Panc1 (cell line): ENCODE results near the gene PHF19. TPM values are rescaled to one million over a fixed set of nuclear protein-coding genes. Genes with fewer than 3 reads are reported as not detected.

Experiments used
- ATAC-seq: fragments of 200-7000 bp; cut with Tn5 transposase; 2 replicates; pipeline ENCODE4 v1.9.1; 2020; ENCODE audit warnings: mild to moderate bottlenecking, moderate library complexity
- BruUV-seq: library from RNA; stranded (reverse); fragments of 400-500 nt; replicated peaks from 2 replicates; lab custom pipeline; 2021; lab: Mats Ljungman, UMichigan
- CTCF ChIA-PET: fragments of 300-600 bp; sonication (Branson Sonifier 250); formaldehyde crosslinking; loops from one replicate; lab custom pipeline; 2022; ENCODE audit warnings: antibody characterized with exemption; lab: Charles Lee
- POLR2A ChIA-PET: fragments of 300-600 bp; sonication (Branson Sonifier 250); formaldehyde crosslinking; loops from one replicate; lab custom pipeline; 2022; ENCODE audit warnings: antibody characterized with exemption; lab: Charles Lee
- DNase-seq: peaks from one replicate; pipeline ENCODE4 v3.0.0-alpha.2; 2010; ENCODE audit warnings: low read depth, low spot score
- H3K27ac ChIP-seq: 2 replicates; pipeline ENCODE4 v1.5.1; 2011; ENCODE audit warnings: mild to moderate bottlenecking, low read length, inconsistent platforms
- H3K27me3 ChIP-seq: fragments of 200-500 bp; sonication (Bioruptor generic); 2 replicates; pipeline ENCODE4 v1.6.0; 2014; ENCODE audit warnings: low read length, inconsistent platforms; ENCODE audit not compliant: control insufficient read depth, insufficient read depth
- H3K36me3 ChIP-seq: fragments of 200-500 bp; sonication (Bioruptor generic); 2 replicates; pipeline ENCODE4 v1.5.1; 2014; ENCODE audit warnings: inconsistent platforms, mild to moderate bottlenecking, low read length, moderate library complexity; ENCODE audit not compliant: control insufficient read depth, insufficient read depth
- H3K4me1 ChIP-seq: 2 replicates; pipeline ENCODE4 v1.5.1; 2011; ENCODE audit warnings: inconsistent platforms, mild to moderate bottlenecking, low read length, moderate library complexity; ENCODE audit not compliant: control insufficient read depth, insufficient read depth
- H3K4me3 ChIP-seq, 2 experiments: 2 replicates each; pipeline ENCODE4 v1.5.1; 2011 to 2012; ENCODE audit warnings: low read depth in 2 of 2, low read length in 2 of 2, mild to moderate bottlenecking in 2 of 2, inconsistent platforms in 1 of 2, moderate library complexity in 1 of 2
- H3K9me3 ChIP-seq: fragments of 200-500 bp; sonication (Bioruptor generic); 2 replicates; pipeline ENCODE4 v1.5.1; 2014; ENCODE audit warnings: low read depth, mild to moderate bottlenecking, inconsistent platforms, low read length, moderate library complexity; ENCODE audit not compliant: control insufficient read depth, insufficient read depth
- POLR2AphosphoS5 ChIP-seq: IDR thresholded peaks from 2 replicates; pipeline ENCODE4 v1.6.1; 2012; ENCODE audit warnings: mild to moderate bottlenecking, low read depth, low read length, moderate library complexity
- SIN3A ChIP-seq: IDR thresholded peaks from 2 replicates; pipeline ENCODE4 v1.6.1; 2012; ENCODE audit warnings: low read depth, mild to moderate bottlenecking, low read length, moderate library complexity, borderline replicate concordance; ENCODE audit not compliant: insufficient read depth
- TCF7L2 ChIP-seq: IDR thresholded peaks from 2 replicates; pipeline ENCODE4 v1.6.1; 2011; ENCODE audit warnings: mild to moderate bottlenecking, low read depth, low read length, inconsistent platforms
- in situ Hi-C: cut with HindIII; loops from 2 replicates; pipeline ENCODE4 v1.10.0; 2016; ENCODE audit warnings: low sequenced_read_pairs, low pct_unique_long_range_greater_than_20kb
- intact Hi-C: fragments of 100-400 bp; cut with micrococcal nuclease; formaldehyde crosslinking; loops from one replicate; pipeline ENCODE4 v1.10.0; 2022; ENCODE audit not compliant: unreplicated experiment
- total RNA-seq: library from RNA; stranded (reverse); gene quantifications from one replicate; pipeline ENCODE4 v1.2.1, GENCODE V29; 2021; ENCODE audit not compliant: unreplicated experiment
- TF ChIP-seq, protein P1 (sequence below): fragments of 450-650 bp; IDR thresholded peaks from 2 replicates; pipeline ENCODE4 v1.5.1; 2017; ENCODE audit warnings: mild to moderate bottlenecking
- TF ChIP-seq, protein P2 (sequence below), 2 experiments: IDR thresholded peaks; 2 replicates each; pipeline ENCODE4 v1.6.1; 2011 to 2012; ENCODE audit warnings: low read depth in 2 of 2, control low read depth in 1 of 2, low read length in 1 of 2, mild to moderate bottlenecking in 1 of 2, moderate library complexity in 1 of 2; ENCODE audit not compliant: insufficient read depth in 1 of 2

The PHF19 gene
- total RNA-seq, 1 experiment from 2014 or later = 91.1 TPM

DNA sequence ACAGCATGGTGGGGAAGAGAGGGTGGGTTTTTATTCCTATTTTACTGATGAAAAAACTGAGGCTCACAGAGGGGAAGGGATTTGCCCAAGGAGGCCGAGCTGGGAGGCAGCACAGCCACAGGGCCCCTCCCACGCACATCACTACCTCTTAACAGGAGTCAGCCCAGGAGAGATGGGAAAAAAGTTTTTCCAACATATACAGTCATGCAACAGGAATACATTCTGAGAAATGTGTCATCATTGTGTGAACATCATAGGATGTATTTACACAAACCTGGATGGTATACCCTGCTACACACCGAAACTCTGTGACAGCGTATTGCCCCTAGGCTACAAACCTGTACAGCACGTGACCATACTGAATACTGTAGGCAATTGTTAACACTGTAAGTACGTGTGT is 38.0 kb upstream of the PHF19 start:
- TF ChIP-seq, protein P1, sequence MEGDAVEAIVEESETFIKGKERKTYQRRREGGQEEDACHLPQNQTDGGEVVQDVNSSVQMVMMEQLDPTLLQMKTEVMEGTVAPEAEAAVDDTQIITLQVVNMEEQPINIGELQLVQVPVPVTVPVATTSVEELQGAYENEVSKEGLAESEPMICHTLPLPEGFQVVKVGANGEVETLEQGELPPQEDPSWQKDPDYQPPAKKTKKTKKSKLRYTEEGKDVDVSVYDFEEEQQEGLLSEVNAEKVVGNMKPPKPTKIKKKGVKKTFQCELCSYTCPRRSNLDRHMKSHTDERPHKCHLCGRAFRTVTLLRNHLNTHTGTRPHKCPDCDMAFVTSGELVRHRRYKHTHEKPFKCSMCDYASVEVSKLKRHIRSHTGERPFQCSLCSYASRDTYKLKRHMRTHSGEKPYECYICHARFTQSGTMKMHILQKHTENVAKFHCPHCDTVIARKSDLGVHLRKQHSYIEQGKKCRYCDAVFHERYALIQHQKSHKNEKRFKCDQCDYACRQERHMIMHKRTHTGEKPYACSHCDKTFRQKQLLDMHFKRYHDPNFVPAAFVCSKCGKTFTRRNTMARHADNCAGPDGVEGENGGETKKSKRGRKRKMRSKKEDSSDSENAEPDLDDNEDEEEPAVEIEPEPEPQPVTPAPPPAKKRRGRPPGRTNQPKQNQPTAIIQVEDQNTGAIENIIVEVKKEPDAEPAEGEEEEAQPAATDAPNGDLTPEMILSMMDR = no peak
- no peak for TF ChIP-seq SIN3A
- TF ChIP-seq, protein P2, sequence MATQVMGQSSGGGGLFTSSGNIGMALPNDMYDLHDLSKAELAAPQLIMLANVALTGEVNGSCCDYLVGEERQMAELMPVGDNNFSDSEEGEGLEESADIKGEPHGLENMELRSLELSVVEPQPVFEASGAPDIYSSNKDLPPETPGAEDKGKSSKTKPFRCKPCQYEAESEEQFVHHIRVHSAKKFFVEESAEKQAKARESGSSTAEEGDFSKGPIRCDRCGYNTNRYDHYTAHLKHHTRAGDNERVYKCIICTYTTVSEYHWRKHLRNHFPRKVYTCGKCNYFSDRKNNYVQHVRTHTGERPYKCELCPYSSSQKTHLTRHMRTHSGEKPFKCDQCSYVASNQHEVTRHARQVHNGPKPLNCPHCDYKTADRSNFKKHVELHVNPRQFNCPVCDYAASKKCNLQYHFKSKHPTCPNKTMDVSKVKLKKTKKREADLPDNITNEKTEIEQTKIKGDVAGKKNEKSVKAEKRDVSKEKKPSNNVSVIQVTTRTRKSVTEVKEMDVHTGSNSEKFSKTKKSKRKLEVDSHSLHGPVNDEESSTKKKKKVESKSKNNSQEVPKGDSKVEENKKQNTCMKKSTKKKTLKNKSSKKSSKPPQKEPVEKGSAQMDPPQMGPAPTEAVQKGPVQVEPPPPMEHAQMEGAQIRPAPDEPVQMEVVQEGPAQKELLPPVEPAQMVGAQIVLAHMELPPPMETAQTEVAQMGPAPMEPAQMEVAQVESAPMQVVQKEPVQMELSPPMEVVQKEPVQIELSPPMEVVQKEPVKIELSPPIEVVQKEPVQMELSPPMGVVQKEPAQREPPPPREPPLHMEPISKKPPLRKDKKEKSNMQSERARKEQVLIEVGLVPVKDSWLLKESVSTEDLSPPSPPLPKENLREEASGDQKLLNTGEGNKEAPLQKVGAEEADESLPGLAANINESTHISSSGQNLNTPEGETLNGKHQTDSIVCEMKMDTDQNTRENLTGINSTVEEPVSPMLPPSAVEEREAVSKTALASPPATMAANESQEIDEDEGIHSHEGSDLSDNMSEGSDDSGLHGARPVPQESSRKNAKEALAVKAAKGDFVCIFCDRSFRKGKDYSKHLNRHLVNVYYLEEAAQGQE (IDR thresholded peaks at IDR 0.05; ENCODE audit: insufficient read depth in 1 of 2, low read depth in 2 of 2, low read length in 1 of 2) = no peak
- no peak for TF ChIP-seq TCF7L2
- no peak for TF ChIP-seq POLR2AphosphoS5
- ATAC-seq = no peak

DNA sequence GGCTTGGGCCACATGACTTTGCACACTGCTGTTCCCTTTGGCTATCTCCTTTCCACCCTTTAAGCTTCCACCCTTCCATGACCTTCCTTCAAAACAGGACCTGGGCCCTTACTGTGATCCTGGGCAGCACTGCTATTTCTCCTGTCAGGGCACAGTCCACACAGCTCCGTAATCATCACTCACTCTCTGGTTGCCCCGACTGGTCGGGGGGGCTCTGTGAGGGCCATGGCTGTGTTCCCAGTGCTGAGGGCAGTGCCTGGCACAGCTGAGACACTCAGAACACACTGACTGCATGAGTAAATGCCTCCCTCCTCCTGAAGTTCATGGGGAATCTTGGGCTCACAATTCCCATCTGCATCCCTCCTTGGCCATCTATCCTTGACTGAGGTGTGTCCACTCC is 37.4 kb upstream of the PHF19 start:
- H3K36me3 ChIP-seq = no peaks in the 10 kb centered on the region
- intact Hi-C loops (no loop called here), in situ Hi-C loops (no loop called here)
- BruUV-seq = no TSS peak
- no peak overlapping the region for H3K4me3 ChIP-seq
- no peaks in the 10 kb centered on the region for H3K9me3 ChIP-seq
- no peak overlapping the region for H3K27ac ChIP-seq
- ChIA-PET POLR2A (no interaction called here), CTCF (no interaction called here)
- TF ChIP-seq POLR2AphosphoS5 (no peak), SIN3A (no peak), TCF7L2 (no peak)
- TF ChIP-seq, protein P2 (IDR thresholded peaks at IDR 0.05; ENCODE audit: insufficient read depth in 1 of 2, low read depth in 2 of 2, low read length in 1 of 2) = no peak
- TF ChIP-seq, protein P1 = no peak
- ATAC-seq (no peak), DNase-seq (no peak)
- no peaks in the 10 kb centered on the region for H3K27me3 ChIP-seq
- H3K4me1 ChIP-seq = peaks cover 3% of the 10 kb centered on the region; the same call in 1 of the 2 replicates

More for the DNA sequence above, 38.0 kb upstream of the PHF19 start:
- no peaks in the 10 kb centered on the region for H3K27me3 ChIP-seq
- in situ Hi-C loops = no loop called here
- H3K27ac ChIP-seq = no peak overlapping the region
- peaks cover 3% of the 10 kb centered on the region; the same call in 1 of the 2 replicates for H3K4me1 ChIP-seq
- H3K4me3 ChIP-seq = no peak overlapping the region
- ChIA-PET POLR2A (no interaction called here), CTCF (no interaction called here)
- no peaks in the 10 kb centered on the region for H3K9me3 ChIP-seq
- DNase-seq = no peak
- intact Hi-C loops = no loop called here
- H3K36me3 ChIP-seq = no peaks in the 10 kb centered on the region
- BruUV-seq = no TSS peak
